ENCODE measurements around the gene SSR1. TPM values are rescaled to one million over a fixed set of nuclear protein-coding genes. Genes with fewer than 3 reads are reported as not detected.
"Not testable (repeated sequence)": the region's sequence is repeated elsewhere in the genome, so short reads cannot be mapped to it uniquely, and the experiment has no call there.

SSR1 gene
- total RNA-seq, 1 donor from 2014 or later = 52.9 TPM

DNA sequence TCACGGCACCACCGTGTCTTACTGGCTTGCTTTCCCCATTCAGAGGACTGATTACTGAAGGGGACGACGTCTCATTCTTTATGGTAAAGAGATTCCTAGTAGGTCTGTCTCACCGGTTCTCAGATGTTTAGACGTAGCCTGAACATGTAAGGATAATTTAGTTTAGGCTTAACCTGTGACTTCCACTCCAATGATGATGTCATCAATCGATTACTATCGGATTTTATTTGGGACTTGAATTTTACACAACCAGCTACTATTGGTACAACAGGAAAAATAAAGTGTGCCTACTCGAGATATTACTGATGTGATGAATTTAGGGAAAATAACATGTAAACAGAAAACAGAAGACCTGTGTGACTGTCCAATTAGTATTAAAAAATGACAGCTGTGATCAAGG lies 4.5 kb upstream of the SSR1 start:
- no peak for DNase-seq (ENCODE audit: low read depth in 2 of 2)

- no peak for DNase-seq (ENCODE audit: low read depth in 2 of 2)
Observed at GRCh38 chr6:7316658-7317533, 3.9 kb upstream of the SSR1 start.

GRCh38 chr6:7315948-7316365 lies 3.0 kb upstream of the SSR1 start:
- no peak for DNase-seq (ENCODE audit: low read depth in 2 of 2)

DNA sequence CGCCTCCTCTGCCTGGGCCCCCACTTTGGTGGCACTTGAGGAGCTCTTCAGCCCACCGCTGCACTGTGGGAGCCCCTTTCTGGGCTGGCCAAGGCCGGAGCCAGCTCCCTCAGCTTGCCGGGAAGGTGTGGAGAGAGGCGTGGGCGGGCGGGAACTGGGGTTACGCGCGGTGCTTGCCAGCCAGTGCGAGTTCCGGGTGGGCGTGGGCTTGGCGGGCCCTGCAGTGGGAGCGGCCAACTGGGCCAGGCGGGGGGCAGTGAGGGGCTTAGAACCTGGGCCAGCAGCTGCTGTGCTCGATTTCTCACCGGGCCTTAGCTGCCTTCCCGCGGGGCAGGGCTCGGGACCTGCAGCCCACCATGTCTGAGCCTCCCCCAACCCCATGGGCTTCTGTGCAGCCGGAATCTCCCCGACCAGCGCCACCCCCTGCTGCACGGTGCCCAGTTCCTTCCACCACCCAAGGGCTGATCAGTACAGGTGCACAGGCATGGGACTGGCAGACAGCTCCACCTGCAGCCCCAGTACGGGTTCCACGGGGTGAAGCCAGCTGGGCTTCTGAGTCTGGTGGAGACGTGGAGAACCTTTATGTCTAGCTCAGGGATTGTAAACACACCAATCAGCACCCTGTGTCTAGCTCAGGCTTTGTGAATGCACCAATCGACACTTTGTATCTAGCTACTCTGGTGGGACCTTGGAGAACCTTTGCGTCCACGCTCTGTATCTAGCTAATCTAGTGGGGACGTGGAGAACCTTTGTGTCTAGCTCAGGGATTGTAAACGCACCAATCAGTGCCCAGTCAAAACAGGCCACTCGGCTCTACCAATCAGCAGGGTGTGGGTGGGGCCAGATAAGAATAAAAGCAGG lies 2.3 kb upstream of the SSR1 start:
- not testable (repeated sequence) for DNase-seq (ENCODE audit: low read depth in 2 of 2)

GRCh38 chr6:7314414-7314813 lies 1.4 kb upstream of the SSR1 start:
- DNase-seq (ENCODE audit: low read depth in 2 of 2) = no peak

GRCh38 chr6:7313505-7314165 lies 636 bp upstream of the SSR1 start:
- no peak for DNase-seq (ENCODE audit: low read depth in 2 of 2)

DNA sequence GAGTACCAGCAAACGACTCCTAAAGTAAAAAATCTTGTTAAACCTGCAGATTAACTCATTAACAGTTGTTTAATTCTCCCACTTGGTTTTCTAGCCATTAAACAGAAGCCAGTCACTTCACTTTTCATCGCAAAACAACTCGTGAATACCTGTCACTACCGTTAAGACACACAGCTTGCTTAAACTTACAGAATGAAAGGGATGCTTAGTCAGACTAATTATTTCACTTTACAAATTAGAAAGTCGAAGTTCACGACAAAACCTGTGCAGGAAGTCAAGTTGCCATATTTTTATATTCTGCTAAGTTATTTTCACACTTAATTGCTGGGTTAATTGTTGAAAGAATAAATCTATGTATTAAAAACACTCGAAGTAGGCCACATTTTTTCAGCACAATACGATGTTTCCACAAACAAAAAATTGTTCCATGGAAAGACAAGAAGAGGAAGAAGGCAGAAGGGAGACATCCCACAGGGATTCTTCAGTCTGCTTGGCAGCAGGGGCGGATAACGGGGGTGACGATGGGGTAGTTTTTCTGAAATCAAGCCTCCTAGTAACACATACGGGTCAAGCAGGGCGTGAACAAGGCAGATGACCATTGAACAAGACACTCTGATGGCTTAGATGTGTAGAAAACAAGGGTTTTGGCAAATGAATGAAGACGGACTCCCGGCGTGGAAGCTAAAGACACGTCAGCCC lies 933 bp downstream of the SSR1 start:
- DNase-seq (ENCODE audit: low read depth in 2 of 2) = peak; percentile 6 to 16

DNA sequence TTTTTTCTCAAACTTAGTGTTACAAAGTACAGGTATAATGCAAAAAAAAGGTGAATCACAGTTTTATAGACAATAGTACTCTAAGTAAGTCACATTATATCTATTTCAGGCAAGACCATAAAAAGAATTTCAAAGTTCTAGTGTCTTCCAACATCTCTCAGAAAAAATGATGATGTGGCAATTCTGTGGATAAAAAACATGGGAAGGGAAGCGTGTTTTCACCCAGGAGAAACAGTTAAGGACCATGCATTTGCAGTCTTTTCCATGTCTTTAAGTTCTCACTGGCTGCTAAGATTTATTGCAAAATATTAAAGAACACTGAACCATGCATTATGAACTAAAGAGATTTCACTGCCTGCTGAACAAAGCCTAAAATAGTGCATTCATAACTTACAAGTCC lies 1.8 kb downstream of the SSR1 start:
- no peak for DNase-seq (ENCODE audit: low read depth in 2 of 2)

GRCh38 chr6:7309050-7309449 lies 3.9 kb downstream of the SSR1 start:
- DNase-seq (ENCODE audit: low read depth in 2 of 2) = no peak

DNA sequence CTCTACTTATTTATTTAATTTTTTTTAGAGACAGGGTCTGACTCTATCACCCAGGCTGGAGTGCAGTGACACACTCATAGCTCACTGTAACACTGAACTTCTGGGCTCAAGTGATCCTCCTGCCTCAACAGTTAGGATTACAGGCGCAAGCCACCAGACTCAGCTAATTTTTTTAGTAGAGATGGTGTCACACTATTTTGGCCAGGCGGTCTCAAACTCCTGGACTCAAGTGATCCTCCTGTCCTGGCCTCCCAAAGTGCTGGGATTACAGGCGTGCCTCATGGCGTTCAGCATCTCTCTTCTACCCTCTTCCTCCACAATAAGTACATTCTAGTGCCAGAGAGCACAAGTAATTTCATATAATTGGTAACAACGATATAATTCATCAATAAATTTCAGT lies 5.5 kb downstream of the SSR1 start:
- DNase-seq (ENCODE audit: low read depth in 2 of 2) = no peak

DNA sequence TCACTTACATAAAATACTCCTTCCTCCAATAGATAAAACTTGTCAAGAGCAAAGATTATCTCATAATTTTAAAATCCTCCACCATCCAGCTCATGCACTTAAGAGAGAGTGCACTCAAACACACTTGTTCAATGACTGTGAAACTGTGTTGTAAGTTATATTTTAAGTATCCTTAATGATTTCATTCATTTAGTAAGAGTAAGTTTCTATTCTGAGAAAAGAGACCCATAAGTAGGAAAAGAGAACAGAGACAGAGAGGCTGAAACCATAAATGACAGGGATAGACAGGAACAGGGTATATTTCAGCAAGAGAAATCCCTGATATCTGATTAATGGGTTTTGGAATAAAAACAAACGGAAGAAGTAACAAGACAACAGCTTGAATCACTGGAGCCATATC lies 8.2 kb downstream of the SSR1 start:
- DNase-seq (ENCODE audit: low read depth in 2 of 2) = no peak

DNA sequence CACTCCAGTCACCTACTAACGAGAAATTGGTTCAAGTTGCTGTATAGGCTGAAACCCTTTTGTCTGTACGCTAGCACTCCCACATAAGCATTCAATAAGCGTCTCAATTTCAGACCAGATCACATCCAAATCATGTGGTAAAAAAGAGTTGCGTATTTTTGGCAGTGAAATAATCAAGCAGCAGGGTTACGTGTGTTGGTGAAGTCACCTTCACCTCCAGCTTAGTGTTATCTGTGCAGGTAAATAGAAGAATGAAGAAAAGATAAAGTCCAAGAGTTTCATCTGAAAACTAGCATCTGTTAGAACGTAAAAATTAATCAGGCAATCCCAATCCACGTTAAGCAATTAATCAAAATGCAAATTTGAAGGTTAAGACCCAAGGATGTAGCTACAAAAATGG lies 11.3 kb downstream of the SSR1 start:
- no peak for DNase-seq (ENCODE audit: low read depth in 2 of 2)

DNA sequence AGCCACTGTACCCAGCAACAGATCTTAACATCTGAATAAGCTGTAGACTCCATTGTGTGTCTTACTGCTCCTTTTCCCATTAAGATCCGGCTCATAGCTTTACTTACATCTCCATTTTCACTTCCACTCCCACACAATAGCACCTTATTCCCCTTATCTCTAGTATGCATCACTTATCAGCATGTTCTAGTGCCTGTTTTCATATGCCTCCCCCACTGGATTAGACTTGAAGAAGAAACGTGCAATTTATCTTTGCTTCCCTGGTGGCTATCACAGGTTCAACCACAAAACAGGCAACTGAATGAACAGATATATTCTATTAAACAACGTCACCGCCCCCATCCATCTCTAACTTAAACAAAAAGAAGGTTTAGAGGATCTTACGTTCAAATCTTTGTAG lies 12.1 kb downstream of the SSR1 start:
- no peak for DNase-seq (ENCODE audit: low read depth in 2 of 2)

GRCh38 chr6:7298113-7298512 lies 14.9 kb downstream of the SSR1 start:
- DNase-seq (ENCODE audit: low read depth in 2 of 2) = no peak

DNA sequence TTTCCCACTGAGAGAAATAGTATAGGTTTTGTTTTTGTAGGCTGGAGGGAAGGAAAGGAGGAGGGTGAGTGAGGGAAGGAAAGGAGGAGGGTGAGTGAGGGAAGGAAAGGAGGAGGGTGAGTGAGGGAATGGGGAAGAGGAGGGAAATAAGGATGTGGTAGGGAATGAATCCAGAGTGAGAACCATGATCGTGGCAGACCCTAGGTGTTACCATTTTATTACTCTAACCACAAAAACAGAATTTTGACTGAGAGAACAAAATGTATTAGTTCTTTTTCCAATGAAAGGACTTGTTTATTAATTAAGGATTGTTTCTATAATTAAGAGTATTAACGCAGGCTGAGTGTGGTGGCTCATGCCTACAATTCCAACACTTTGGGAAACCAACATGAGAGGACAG lies 16.4 kb downstream of the SSR1 start:
- no peak for DNase-seq (ENCODE audit: low read depth in 2 of 2)

- no peak for DNase-seq (ENCODE audit: low read depth in 2 of 2)
Observed at GRCh38 chr6:7295916-7296315, 17.1 kb downstream of the SSR1 start.

DNA sequence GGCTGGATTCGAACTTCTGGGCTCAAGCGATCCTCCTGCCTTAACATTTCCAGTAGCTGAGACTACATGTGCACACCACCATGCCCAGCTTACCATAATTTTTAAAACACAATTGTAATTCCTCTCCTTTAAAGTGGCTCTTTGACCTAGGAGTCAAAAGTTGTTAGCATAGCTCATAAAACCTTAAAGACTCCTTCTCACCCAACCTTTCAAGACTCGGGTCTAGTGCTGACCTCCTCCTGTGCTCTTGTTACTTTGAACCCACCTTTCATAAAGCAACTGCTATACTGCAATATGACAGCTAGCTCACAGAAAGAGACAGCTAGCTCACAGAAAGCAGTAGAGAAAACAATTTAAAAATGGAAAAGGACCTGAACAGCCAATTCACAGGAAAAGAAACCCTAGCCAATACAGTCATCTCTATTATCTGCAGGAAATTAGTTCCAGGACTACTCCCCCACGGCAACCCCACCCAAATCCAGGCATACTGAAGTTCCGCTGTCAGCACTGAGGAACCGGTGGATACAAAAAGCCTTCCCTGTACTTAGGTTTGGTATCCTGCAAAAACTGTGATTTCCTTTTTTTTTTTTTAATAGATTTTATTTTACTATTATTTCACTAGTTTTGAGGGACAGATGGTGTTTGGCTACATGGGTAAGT lies 20.3 kb downstream of the SSR1 start:
- no peak for DNase-seq (ENCODE audit: low read depth in 2 of 2)

- DNase-seq (ENCODE audit: low read depth in 2 of 2) = no peak
Observed at GRCh38 chr6:7290079-7290478, 22.9 kb downstream of the SSR1 start.

GRCh38 chr6:7285416-7285815 lies 27.6 kb downstream of the SSR1 start:
- DNase-seq (ENCODE audit: low read depth in 2 of 2) = no peak

DNA sequence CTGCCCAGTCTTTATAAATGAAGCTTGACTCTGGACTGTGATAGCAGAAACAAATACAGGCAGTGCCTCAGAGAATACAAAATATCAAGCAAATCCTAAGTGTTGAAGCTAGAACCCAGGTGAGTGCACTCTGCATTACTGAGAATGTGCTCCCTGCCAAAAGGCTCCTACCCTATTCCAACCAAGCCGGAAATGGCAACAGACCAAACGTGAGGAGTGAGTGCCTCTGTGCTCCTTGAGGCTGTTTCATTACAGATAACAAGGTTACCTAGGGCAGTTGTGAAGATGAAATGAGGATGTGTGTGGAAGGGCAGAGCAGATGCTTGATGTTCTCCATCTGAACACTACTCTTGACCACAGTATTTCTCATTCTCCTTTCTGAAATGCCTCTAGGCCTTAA lies 29.3 kb downstream of the SSR1 start:
- DNase-seq (ENCODE audit: low read depth in 2 of 2) = no peak

All from dermis microvascular lymphatic vessel endothelial cell (primary cell).